Upper lobe of left lung (tissue), 6 donors: Measurements from ENCODE around the gene LRIG3. TPM values are rescaled to one million over a fixed set of nuclear protein-coding genes. Genes with fewer than 3 reads are reported as not detected.

Experiments used
- ATAC-seq, 2 donors: fragments of 200-7000 bp; cut with Tn5 transposase; one replicate each; pipeline ENCODE4 v1.9.1; 2022; ENCODE audit warnings: mild to moderate bottlenecking in 2 of 2, moderate library complexity in 2 of 2; ENCODE audit not compliant: low FRiP score in 2 of 2
- DNase-seq, 2 donors: peaks; one replicate each; pipeline ENCODE4 v3.0.0-alpha.2; 2019 to 2020
- H3K27ac ChIP-seq, 4 donors: fragments of 200-600 bp; sonication (generic); one replicate each; pipeline ENCODE4 v1.5.1; 2016 to 2019
- H3K27me3 ChIP-seq, 4 donors: fragments of 200-600 bp; sonication (generic); one replicate each; pipeline ENCODE4 v1.5.1; 2017 to 2019
- H3K36me3 ChIP-seq, 4 donors: fragments of 200-600 bp; sonication (generic); one replicate each; pipeline ENCODE4 v1.5.1; 2016 to 2019
- H3K4me1 ChIP-seq, 4 donors: fragments of 200-600 bp; sonication (generic); one replicate each; pipeline ENCODE4 v1.5.1; 2018 to 2019
- H3K4me3 ChIP-seq, 4 donors: fragments of 200-600 bp; sonication (generic); one replicate each; pipeline ENCODE4 v1.5.1; 2017 to 2019; ENCODE audit warnings: mild to moderate bottlenecking in 2 of 4, moderate library complexity in 1 of 4
- H3K9me3 ChIP-seq, 4 donors: fragments of 200-600 bp; sonication (generic); one replicate each; pipeline ENCODE4 v1.5.1; 2018 to 2019
- EP300 ChIP-seq, 4 donors: sonication (generic); formaldehyde crosslinking; IDR thresholded peaks; one replicate each; pipeline ENCODE4 v1.5.1; 2017; ENCODE audit warnings: antibody characterized with exemption in 4 of 4, control low read depth in 2 of 4
- POLR2A ChIP-seq, 4 donors: fragments of 450-650 bp; IDR thresholded peaks; one replicate each; pipeline ENCODE4 v1.5.1; 2016 to 2017; ENCODE audit warnings: antibody characterized with exemption in 4 of 4, mild to moderate bottlenecking in 2 of 4
- POLR2AphosphoS5 ChIP-seq, 2 donors: sonication (generic); formaldehyde crosslinking; IDR thresholded peaks; one replicate each; pipeline ENCODE4 v1.5.1; 2017; ENCODE audit warnings: antibody characterized with exemption in 2 of 2
- WGBS, 2 donors: methylation state at CpG; one replicate each; pipeline ENCODE4 v1.1.5; 2017 to 2018; 5-methylcytosine and 5-hydroxymethylcytosine counted together
- total RNA-seq, 6 donors: library from RNA; depleted of rRNA in 4 of 6; stranded (reverse); fragments of >200 nt in 4 of 6; gene quantifications; one replicate each; pipeline versions ENCODE4 v1.1.0 to v1.2.1, GENCODE V29; 2016 to 2021
- TF ChIP-seq, protein P1 (sequence below), 6 experiments: fragments of 450-650 bp in 4 of 6; fragments of 200-600 bp in 2 of 6; sonication (generic) in 2 of 6; IDR thresholded peaks; one replicate each; pipeline ENCODE4 v1.5.1; 2016 to 2019; ENCODE audit warnings: antibody characterized with exemption in 6 of 6
- donor health status: DM: no; HTN: no; CAD: no; lungs with moderate emphysema.
- donor health status: DM: no; HTN: yes; CAD: no; lungs with severe emphysema.

LRIG3 gene
- total RNA-seq, 6 donors from 2014 or later: 18.3 to 91.8 (median 33.1) TPM

DNA sequence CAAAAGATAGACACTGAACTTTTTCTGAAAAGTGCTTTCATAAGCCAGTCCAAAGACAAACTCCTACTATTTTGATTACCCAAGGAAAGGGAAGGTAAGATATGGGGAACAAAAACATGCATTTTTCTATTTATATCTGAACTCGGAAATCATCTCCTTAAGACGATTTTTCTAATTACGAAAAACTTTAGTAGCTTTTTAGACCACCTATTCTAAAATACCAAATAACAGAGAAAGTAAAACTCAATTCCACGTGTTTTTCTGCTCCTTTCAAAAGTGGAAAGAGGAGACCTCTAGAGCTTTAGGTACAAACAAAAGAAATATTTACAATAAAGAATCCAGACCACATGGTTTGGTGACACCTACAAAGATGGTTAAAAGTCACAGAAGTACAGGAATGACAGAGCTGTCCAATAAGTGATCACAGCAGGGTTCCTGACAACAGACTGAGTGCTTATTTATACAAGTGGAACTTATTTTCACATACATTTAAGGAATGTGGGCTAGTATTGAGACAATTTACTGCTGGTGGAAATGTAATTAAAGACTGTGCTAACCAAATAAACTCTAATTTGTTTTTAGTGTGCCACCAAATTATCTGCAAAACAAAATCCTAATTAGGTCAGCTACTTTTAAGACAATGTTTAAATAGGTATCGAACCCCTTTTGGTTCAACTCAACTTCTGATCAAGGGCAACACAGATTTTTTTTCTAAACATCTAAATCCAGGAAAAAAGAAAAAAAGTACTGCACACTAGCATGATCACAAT lies 2.4 kb downstream of the LRIG3 start:
- TF ChIP-seq, protein P1, sequence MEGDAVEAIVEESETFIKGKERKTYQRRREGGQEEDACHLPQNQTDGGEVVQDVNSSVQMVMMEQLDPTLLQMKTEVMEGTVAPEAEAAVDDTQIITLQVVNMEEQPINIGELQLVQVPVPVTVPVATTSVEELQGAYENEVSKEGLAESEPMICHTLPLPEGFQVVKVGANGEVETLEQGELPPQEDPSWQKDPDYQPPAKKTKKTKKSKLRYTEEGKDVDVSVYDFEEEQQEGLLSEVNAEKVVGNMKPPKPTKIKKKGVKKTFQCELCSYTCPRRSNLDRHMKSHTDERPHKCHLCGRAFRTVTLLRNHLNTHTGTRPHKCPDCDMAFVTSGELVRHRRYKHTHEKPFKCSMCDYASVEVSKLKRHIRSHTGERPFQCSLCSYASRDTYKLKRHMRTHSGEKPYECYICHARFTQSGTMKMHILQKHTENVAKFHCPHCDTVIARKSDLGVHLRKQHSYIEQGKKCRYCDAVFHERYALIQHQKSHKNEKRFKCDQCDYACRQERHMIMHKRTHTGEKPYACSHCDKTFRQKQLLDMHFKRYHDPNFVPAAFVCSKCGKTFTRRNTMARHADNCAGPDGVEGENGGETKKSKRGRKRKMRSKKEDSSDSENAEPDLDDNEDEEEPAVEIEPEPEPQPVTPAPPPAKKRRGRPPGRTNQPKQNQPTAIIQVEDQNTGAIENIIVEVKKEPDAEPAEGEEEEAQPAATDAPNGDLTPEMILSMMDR (IDR thresholded peaks at IDR 0.05): no peak
- TF ChIP-seq EP300 (IDR thresholded peaks at IDR 0.05): no peak
- TF ChIP-seq POLR2AphosphoS5 (IDR thresholded peaks at IDR 0.05): no peak
- TF ChIP-seq POLR2A (IDR thresholded peaks at IDR 0.05): no peak
- 49 to 55% methylated on average over 5 of the region's 5 CpGs for WGBS, 2 donors
- Histone ChIP-seq H3K4me3 (peak overlapping the region in 3 of 4 donors; percentile 64 to 92 (median 83)), H3K9me3 (no peaks in the 10 kb centered on the region), H3K27me3 (no peaks in the 10 kb centered on the region), H3K36me3 (no peaks in the 10 kb centered on the region), H3K4me1 (peaks cover 7 to 28% (median 8%) of the 10 kb centered on the region in 4 donors), H3K27ac (peak overlapping the region; percentile 89 to 93 (median 91))
- ATAC-seq (no peak), DNase-seq (no peak)

DNA sequence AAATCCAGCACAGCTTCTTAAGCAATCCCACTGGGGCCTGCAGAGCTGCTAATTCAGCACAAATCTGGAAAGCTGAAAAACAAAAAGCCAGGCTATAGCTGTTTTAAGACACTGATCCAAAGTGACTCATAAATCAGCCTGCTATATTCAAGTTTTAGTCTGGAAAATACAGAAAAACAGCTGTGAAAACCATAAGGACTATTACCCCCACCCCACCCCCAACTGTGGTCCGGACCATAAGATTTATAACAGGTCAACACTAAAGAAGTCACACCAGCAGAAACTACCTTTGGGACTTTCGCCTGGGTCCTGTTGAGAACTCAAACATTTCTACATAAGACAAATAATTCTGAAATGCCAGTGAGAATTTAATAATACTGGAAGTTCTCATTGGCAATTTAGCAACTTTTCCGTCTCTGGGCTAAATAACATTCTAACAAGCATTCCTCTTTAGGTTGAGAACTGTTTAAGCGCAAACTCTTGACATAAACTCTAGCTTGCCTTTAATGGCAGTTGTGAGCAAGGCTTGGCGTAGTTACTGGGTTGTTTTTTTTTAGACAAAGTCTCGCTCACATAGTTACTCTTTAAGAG lies 3.3 kb downstream of the LRIG3 start:
- Histone ChIP-seq H3K36me3 (peaks cover 0 to 1% (median 0%) of the 10 kb centered on the region in 4 donors), H3K4me3 (peak overlapping the region in 3 of 4 donors; percentile 64 to 92 (median 83)), H3K27me3 (no peaks in the 10 kb centered on the region), H3K4me1 (peaks cover 8 to 33% (median 11%) of the 10 kb centered on the region in 4 donors), H3K27ac (peak overlapping the region; percentile 89 to 93 (median 91)), H3K9me3 (no peaks in the 10 kb centered on the region)
- TF ChIP-seq EP300 (IDR thresholded peaks at IDR 0.05) (no peak), POLR2AphosphoS5 (IDR thresholded peaks at IDR 0.05) (no peak), POLR2A (IDR thresholded peaks at IDR 0.05) (no peak)
- TF ChIP-seq, protein P1 (IDR thresholded peaks at IDR 0.05): no peak
- ATAC-seq (no peak), DNase-seq (no peak)
- 53 to 55% methylated on average over 6 of the region's 6 CpGs for WGBS, 2 donors

DNA sequence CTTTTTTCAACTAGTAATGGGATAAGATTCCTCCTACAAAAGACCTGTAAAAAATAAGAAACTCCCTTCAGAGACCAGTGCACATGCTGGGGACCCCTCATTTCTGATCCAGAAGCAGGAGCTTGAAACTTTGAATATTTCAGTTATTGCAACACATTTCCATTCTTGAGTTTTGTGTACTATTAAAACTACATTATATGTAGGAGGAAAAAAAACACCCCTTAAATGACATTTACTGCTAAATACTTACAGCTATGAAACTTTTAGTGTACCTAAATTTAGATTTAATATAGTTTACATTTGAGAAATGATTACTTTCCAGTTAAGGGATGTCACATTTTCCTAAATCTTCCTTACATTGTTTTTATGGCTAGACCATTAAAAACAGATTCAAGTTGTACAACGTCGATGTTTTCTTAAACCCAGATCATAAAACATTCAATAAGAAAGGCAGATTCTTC lies 4.1 kb downstream of the LRIG3 start:
- H3K9me3 ChIP-seq: no peaks in the 10 kb centered on the region
- H3K27me3 ChIP-seq: no peaks in the 10 kb centered on the region
- peak overlapping the region in 3 of 4 donors; percentile 12 to 92 (median 90) for H3K27ac ChIP-seq
- ATAC-seq: no peak
- H3K4me3 ChIP-seq: peak overlapping the region in 3 of 4 donors; percentile 64 to 92 (median 83)
- TF ChIP-seq POLR2A (IDR thresholded peaks at IDR 0.05) (no peak), EP300 (IDR thresholded peaks at IDR 0.05) (no peak)
- peaks cover 0 to 7% (median 0%) of the 10 kb centered on the region in 4 donors for H3K36me3 ChIP-seq
- H3K4me1 ChIP-seq: peaks cover 8 to 32% (median 11%) of the 10 kb centered on the region in 4 donors
- WGBS, 2 donors: 50 to 71% methylated on average over 2 of the region's 2 CpGs
- no peak for DNase-seq

DNA sequence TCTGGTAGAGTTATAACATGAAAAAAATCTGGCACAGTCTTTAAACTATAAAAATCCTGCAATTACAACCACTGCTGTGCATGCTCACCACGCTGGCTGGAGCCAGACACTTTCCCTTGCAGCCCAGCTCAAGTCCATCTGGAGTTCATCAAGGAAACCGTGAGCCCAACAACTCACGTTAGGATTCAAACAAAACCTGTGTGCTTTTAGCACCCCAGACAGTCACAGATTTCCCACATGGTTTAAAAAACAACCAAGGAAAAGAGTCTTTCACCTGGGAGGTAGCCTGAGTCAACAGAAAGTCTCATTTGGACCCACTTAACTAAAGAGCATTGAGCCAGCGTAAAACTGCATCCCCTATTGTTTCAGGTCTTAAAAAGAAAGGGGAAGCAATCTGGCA lies 4.7 kb downstream of the LRIG3 start:
- ATAC-seq: no peak
- H3K4me1 ChIP-seq: peaks cover 4 to 27% (median 9%) of the 10 kb centered on the region in 4 donors

More for the DNA sequence above, 4.7 kb downstream of the LRIG3 start:
- Histone ChIP-seq H3K27me3 (no peaks in the 10 kb centered on the region), H3K9me3 (no peaks in the 10 kb centered on the region), H3K4me3 (peak overlapping the region in 2 of 4 donors; percentile 83 to 92), H3K36me3 (peaks cover 0 to 7% (median 0%) of the 10 kb centered on the region in 4 donors), H3K27ac (peak overlapping the region in 3 of 4 donors; percentile 11 to 90 (median 12))
- TF ChIP-seq EP300 (IDR thresholded peaks at IDR 0.05) (no peak), POLR2AphosphoS5 (IDR thresholded peaks at IDR 0.05) (no peak), POLR2A (IDR thresholded peaks at IDR 0.05) (no peak)
- TF ChIP-seq, protein P1 (IDR thresholded peaks at IDR 0.05): no peak
- 44 to 45% methylated on average over 4 of the region's 4 CpGs for WGBS, 2 donors
- peak in 1 of 2 donors; percentile 34 for DNase-seq
